Heart left ventricle (tissue), 16 donors: ENCODE measurements around the gene CNIH3. TPM values are rescaled to one million over a fixed set of nuclear protein-coding genes. Genes with fewer than 3 reads are reported as not detected.

ENCODE experiments used
- ATAC-seq, 4 donors: fragments of 200-7000 bp; cut with Tn5 transposase; one replicate each; pipeline ENCODE4 v1.9.1; 2020 to 2022; ENCODE audit warnings: moderate library complexity in 4 of 4, mild to moderate bottlenecking in 3 of 4, moderate number of reproducible peaks in 1 of 4
- DNase-seq, 5 donors: peaks; one replicate each; pipeline ENCODE4 v3.0.0-alpha.2; 2020
- H3K27ac ChIP-seq, 12 donors: fragments of 200-600 bp; sonication (generic) in 4 of 12; one replicate each; pipeline versions ENCODE4 v1.5.0 to v1.8.0; 2016 to 2022; ENCODE audit warnings: mild to moderate bottlenecking in 2 of 12
- H3K27me3 ChIP-seq, 9 donors: fragments of 200-600 bp; sonication (generic) in 2 of 9; one replicate each; pipeline versions ENCODE4 v1.5.1 to v1.8.0; 2016 to 2022; ENCODE audit warnings: mild to moderate bottlenecking in 3 of 9
- H3K36me3 ChIP-seq, 9 donors: fragments of 200-600 bp; sonication (generic) in 2 of 9; one replicate each; pipeline versions ENCODE4 v1.5.0 to v1.8.0; 2018 to 2022; ENCODE audit warnings: mild to moderate bottlenecking in 2 of 9
- H3K4me1 ChIP-seq, 12 donors: fragments of 200-600 bp; sonication (generic) in 4 of 12; one replicate each; pipeline versions ENCODE4 v1.5.0 to v1.8.0; 2016 to 2022; ENCODE audit warnings: mild to moderate bottlenecking in 3 of 12
- H3K4me3 ChIP-seq, 12 donors: fragments of 200-600 bp; sonication (generic) in 4 of 12; one replicate each; pipeline versions ENCODE4 v1.5.0 to v1.8.0; 2017 to 2022; ENCODE audit warnings: mild to moderate bottlenecking in 9 of 12, moderate library complexity in 4 of 12
- H3K9me3 ChIP-seq, 12 donors: fragments of 200-600 bp; sonication (generic) in 4 of 12; one replicate each; pipeline versions ENCODE4 v1.5.0 to v1.8.0; 2016 to 2022; ENCODE audit warnings: mild to moderate bottlenecking in 1 of 12
- CTCF ChIP-seq, 12 donors: fragments of 200-600 bp; sonication (generic) in 4 of 12; IDR thresholded peaks; one replicate each; pipeline versions ENCODE4 v1.5.0 to v1.8.0; 2018 to 2022; ENCODE audit warnings: antibody characterized with exemption in 12 of 12, mild to moderate bottlenecking in 5 of 12
- POLR2A ChIP-seq, 2 donors: fragments of 450-650 bp; IDR thresholded peaks; one replicate each; pipeline ENCODE4 v1.6.1; 2017; ENCODE audit warnings: antibody characterized with exemption in 2 of 2, mild to moderate bottlenecking in 2 of 2, moderate library complexity in 2 of 2
- WGBS, 4 donors: extraction: QIAGEN DNeasy Blood & Tissue Kit in 2 of 4; methylation state at CpG; one replicate each; pipeline versions ENCODE4 v1.1.5 to v1.1.7; 2013 to 2018; 5-methylcytosine and 5-hydroxymethylcytosine counted together
- intact Hi-C, 10 donors: fragments of 100-400 bp; cut with DNase I; formaldehyde crosslinking; loops; one replicate each; pipeline versions ENCODE4 v1.11.1 to v1.14.2; 2022
- polyA plus RNA-seq, 2 donors: library from polyadenylated mRNA; stranded (reverse); fragments of 200-250 nt; gene quantifications; one replicate each; pipeline ENCODE4 v1.2.3, GENCODE V29; 2013
- total RNA-seq, 9 donors: library from RNA; depleted of rRNA in 2 of 9; stranded (reverse); fragments of >200 nt in 2 of 9; fragmentation: NEBNext Ultra II Directional in 3 of 9; extraction: Animal tissue kit (Norgen Biotek cat#: 25700) in 3 of 9; gene quantifications; one replicate each; pipeline versions ENCODE4 v1.1.0 to v1.2.4, GENCODE V29; 2016 to 2023
- donor health status: ischemic (EF 13 %, LVEDD 7.1; RV severe dilation, severe dysfunction).
- donor health status: healthy with polysubstance abuse.
- donor health status: DM: no; HTN: yes; CAD: no.
- donor health status: DM: no; HTN: no; CAD: no.
- donor health status: ischemic (EF 25% LVEDD 6.9; RV normal size, moderate dysfunction).
- donor health status: ischemic (EF 25% LVEDD 5.7; RV mildly dilated, moderate dysfunction).
- donor health status: healthy.
- donor health status: DM: yes; HTN: yes; CAD: no.
- donor health status: ischemic (EF 35%, LVEDD 5.7; RV mildly dilated, moderate dysfunction).
- donor health status: nonischemic (EF 11% LVEDD 7.7; RV severe dilation, severe dysfunction).
- donor health status: DM: yes; HTN: yes; CAD: no.
- donor health status: PGD.
- donor health status: ischemic (EF 29% LVEDD 5.4; RV normal size, mild dysfunction).
- donor health status: nonischemic (EF 23%, LVEDD 6.1; RV moderate dilation, normal function).

Gene CNIH3
- total and polyA plus RNA-seq, 11 donors, result 0.34 to 2.6 (median 0.62) TPM; not detected in 2

- Histone ChIP-seq H3K27me3 (no peaks in the 10 kb centered on the region), H3K4me1 (peaks cover 0 to 35% (median 21%) of the 10 kb centered on the region in 12 donors), H3K36me3 (no peaks in the 10 kb centered on the region), H3K9me3 (no peaks in the 10 kb centered on the region), H3K27ac (peak overlapping the region in 1 of 12 donors; percentile 43), H3K4me3 (no peak overlapping the region)
- 92 to 98% (median 96%) methylated on average over 13 of the region's 13 CpGs for WGBS, 4 donors
- intact Hi-C loops, result loop anchor here in 1 of 10 donors (10.0 kb wide), 1 partner anchor 220 kb away; no protein-coding TSS in a partner anchor
- DNase-seq, result no peak
- ATAC-seq, result no peak
- TF ChIP-seq CTCF (IDR thresholded peaks at IDR 0.05) (no peak), POLR2A (IDR thresholded peaks at IDR 0.05) (no peak)
Measured at GRCh38 chr1:224734261-224734935, 118.3 kb downstream of the CNIH3 start.

- Histone ChIP-seq H3K27ac (no peak overlapping the region), H3K36me3 (no peaks in the 10 kb centered on the region), H3K4me3 (no peak overlapping the region), H3K9me3 (no peaks in the 10 kb centered on the region), H3K4me1 (peaks cover 0 to 35% (median 21%) of the 10 kb centered on the region in 12 donors), H3K27me3 (no peaks in the 10 kb centered on the region)
- DNase-seq, result no peak
- no peak for ATAC-seq
- intact Hi-C loops, result loop anchor here in 1 of 10 donors (10.0 kb wide), 1 partner anchor 220 kb away; no protein-coding TSS in a partner anchor
- WGBS, 4 donors, result 90 to 99% (median 96%) methylated on average over 6 of the region's 6 CpGs
- TF ChIP-seq CTCF (IDR thresholded peaks at IDR 0.05) (no peak), POLR2A (IDR thresholded peaks at IDR 0.05) (no peak)
Measured at GRCh38 chr1:224735159-224735558, 119.0 kb downstream of the CNIH3 start.

GRCh38 chr1:224736619-224737352 lies 120.7 kb downstream of the CNIH3 start:
- Histone ChIP-seq H3K9me3 (no peaks in the 10 kb centered on the region), H3K27me3 (no peaks in the 10 kb centered on the region), H3K4me1 (peaks cover 0 to 35% (median 21%) of the 10 kb centered on the region in 12 donors), H3K27ac (peak overlapping the region in 10 of 12 donors; percentile 1 to 74 (median 38)), H3K4me3 (no peak overlapping the region), H3K36me3 (no peaks in the 10 kb centered on the region)
- TF ChIP-seq POLR2A (IDR thresholded peaks at IDR 0.05), result no peak
- no peak for TF ChIP-seq CTCF (IDR thresholded peaks at IDR 0.05)
- 29 to 38% (median 32%) methylated on average over 16 of the region's 16 CpGs for WGBS, 4 donors
- ATAC-seq (peak; percentile 26 to 75 (median 70)), DNase-seq (peak in 4 of 5 donors; percentile 26 to 63 (median 32))
- intact Hi-C loops, result loop anchor here in 1 of 10 donors (10.0 kb wide), 1 partner anchor 222 kb away; no protein-coding TSS in a partner anchor

- intact Hi-C loops, result loop anchor here in 1 of 10 donors (10.0 kb wide), 1 partner anchor 223 kb away; no protein-coding TSS in a partner anchor
- Histone ChIP-seq H3K27ac (peak overlapping the region in 10 of 12 donors; percentile 1 to 74 (median 34)), H3K36me3 (no peaks in the 10 kb centered on the region), H3K4me1 (peaks cover 0 to 35% (median 21%) of the 10 kb centered on the region in 12 donors), H3K9me3 (no peaks in the 10 kb centered on the region), H3K27me3 (no peaks in the 10 kb centered on the region), H3K4me3 (no peak overlapping the region)
- 50 to 66% (median 56%) methylated on average over 10 of the region's 10 CpGs for WGBS, 4 donors
- TF ChIP-seq POLR2A (IDR thresholded peaks at IDR 0.05), result no peak
- no peak for TF ChIP-seq CTCF (IDR thresholded peaks at IDR 0.05)
- DNase-seq (no peak), ATAC-seq (no peak)
Measured at GRCh38 chr1:224737353-224737727, 121.2 kb downstream of the CNIH3 start.
